ENCODE results near the gene MLLT3. TPM values are rescaled to one million over a fixed set of nuclear protein-coding genes. Genes with fewer than 3 reads are reported as not detected.
A peak's percentile ranks its signal among the peaks of the same experiment; 100 is the strongest.

MLLT3 gene
- total and polyA plus RNA-seq, 8 donors, result 1.8 to 10.3 (median 4.2) TPM

GRCh38 chr9:20566401-20566800 is 55.9 kb downstream of the MLLT3 start:
- no peaks in the 10 kb centered on the region for H3K36me3 ChIP-seq
- peaks cover 0 to 8% (median 6%) of the 10 kb centered on the region in 3 donors for H3K4me1 ChIP-seq
- TF ChIP-seq CTCF (IDR thresholded peaks at IDR 0.05), result no peak
- H3K9me3 ChIP-seq, result no peaks in the 10 kb centered on the region
- no peak for ATAC-seq
- no peaks in the 10 kb centered on the region for H3K27me3 ChIP-seq
- DNase-seq, result no peak
- WGBS, 2 donors, result 66 to 69% methylated on average over 4 of the region's 4 CpGs
- no peak overlapping the region for H3K4me3 ChIP-seq
- no peak overlapping the region for H3K27ac ChIP-seq
- intact Hi-C loops (cut with DNase I), result no loop called here
- FAIRE-seq, result no peak

- intact Hi-C loops (cut with DNase I), result no loop called here
These were observed 57.6 kb downstream of the MLLT3 start for GRCh38 chr9:20564650-20565049.

GRCh38 chr9:20563917-20564316 is 58.4 kb downstream of the MLLT3 start:
- intact Hi-C loops (cut with DNase I), result no loop called here
- H3K9me3 ChIP-seq, result no peaks in the 10 kb centered on the region
- ATAC-seq (peak in 1 of 4 donors; percentile 14), FAIRE-seq (no peak), DNase-seq (no peak)
- H3K27me3 ChIP-seq, result no peaks in the 10 kb centered on the region
- H3K36me3 ChIP-seq, result no peaks in the 10 kb centered on the region
- H3K4me3 ChIP-seq, result no peak overlapping the region
- H3K4me1 ChIP-seq, result peaks cover 0 to 8% (median 6%) of the 10 kb centered on the region in 3 donors
- 19 to 33% methylated on average over 1 of the region's 1 CpG for WGBS, 2 donors
- no peak for TF ChIP-seq CTCF (IDR thresholded peaks at IDR 0.05)
- no peak overlapping the region for H3K27ac ChIP-seq

More at GRCh38 chr9:20564650-20565049, 57.6 kb downstream of the MLLT3 start:
- FAIRE-seq, result no peak
- H3K4me1 ChIP-seq, result peaks cover 0 to 8% (median 6%) of the 10 kb centered on the region in 3 donors
- no peak for ATAC-seq
- H3K9me3 ChIP-seq, result no peaks in the 10 kb centered on the region
- no peaks in the 10 kb centered on the region for H3K36me3 ChIP-seq
- WGBS, 2 donors, result 80 to 81% methylated on average over 3 of the region's 3 CpGs
- no peak overlapping the region for H3K27ac ChIP-seq
- DNase-seq, result no peak
- no peak for TF ChIP-seq CTCF (IDR thresholded peaks at IDR 0.05)
- H3K27me3 ChIP-seq, result no peaks in the 10 kb centered on the region
- H3K4me3 ChIP-seq, result no peak overlapping the region

- intact Hi-C loops (cut with DNase I), result no loop called here
- Histone ChIP-seq H3K27ac (no peak overlapping the region), H3K4me1 (peaks cover 4 to 8% (median 6%) of the 10 kb centered on the region in 3 donors), H3K27me3 (no peaks in the 10 kb centered on the region), H3K4me3 (no peak overlapping the region), H3K9me3 (no peaks in the 10 kb centered on the region), H3K36me3 (no peaks in the 10 kb centered on the region)
- no peak for TF ChIP-seq CTCF (IDR thresholded peaks at IDR 0.05)
- DNase-seq (no peak), FAIRE-seq (no peak), ATAC-seq (no peak)
- whole genome bisulfite sequencing, 2 donors, result 94 to 96% methylated on average over 2 of the region's 2 CpGs
These were observed 60.2 kb downstream of the MLLT3 start for GRCh38 chr9:20562051-20562450.

GRCh38 chr9:20561531-20561930 is 60.8 kb downstream of the MLLT3 start:
- WGBS, 2 donors, result 82 to 88% methylated on average over 3 of the region's 3 CpGs
- Histone ChIP-seq H3K9me3 (no peaks in the 10 kb centered on the region), H3K36me3 (no peaks in the 10 kb centered on the region), H3K27ac (no peak overlapping the region), H3K4me1 (peaks cover 4 to 8% (median 6%) of the 10 kb centered on the region in 3 donors), H3K27me3 (no peaks in the 10 kb centered on the region), H3K4me3 (no peak overlapping the region)
- FAIRE-seq, result no peak
- ATAC-seq, result no peak
- DNase-seq, result no peak
- intact Hi-C loops (cut with DNase I), result no loop called here
- TF ChIP-seq CTCF (IDR thresholded peaks at IDR 0.05), result no peak

Data from pancreas (tissue), 10 donors.